KBM-7 (cell line): Measurements from ENCODE around the gene RAET1E.
"Not testable (repeated sequence)": the region's sequence is repeated elsewhere in the genome, so short reads cannot be mapped to it uniquely, and the experiment has no call there.

Experiments
- DNase-seq: peaks from one replicate; pipeline ENCODE4 v3.0.0-alpha.2; 2015
- in situ Hi-C: fragments of 300-500 bp; cut with MboI; formaldehyde crosslinking; loops from 2 replicates; pipeline ENCODE4 v1.14.3; 2020; ENCODE audit warnings: low sequenced_read_pairs, low pct_unique_long_range_greater_than_20kb, mixed read lengths

Gene RAET1E

DNA sequence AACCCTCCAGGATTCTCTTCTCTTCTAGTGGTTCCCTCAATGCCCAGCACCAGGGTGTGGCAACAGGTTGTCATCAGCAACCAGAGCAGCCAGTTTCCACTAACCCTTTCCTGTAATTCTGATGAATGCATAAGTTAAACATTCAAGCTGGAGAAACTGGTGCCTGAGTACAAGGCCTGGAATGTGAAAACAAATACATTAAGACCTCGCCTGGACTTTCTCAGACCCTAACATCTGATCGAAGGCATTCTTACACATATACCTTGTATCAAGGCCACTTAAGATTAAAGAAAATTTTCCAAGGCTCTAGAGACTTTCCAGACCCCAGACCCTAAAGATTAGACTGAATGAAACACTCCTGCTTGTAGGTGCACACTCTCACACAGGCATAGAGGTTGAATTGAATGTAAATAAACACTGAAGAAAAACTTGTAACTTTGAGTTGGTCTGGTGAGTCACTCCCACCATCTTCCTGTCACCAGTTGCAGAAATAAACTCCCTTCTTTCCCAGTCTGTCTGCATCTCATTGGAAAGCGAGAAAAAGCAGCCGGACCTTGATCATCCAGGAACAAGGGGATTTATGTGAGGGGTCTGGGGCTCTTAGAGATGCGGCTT is 42.8 kb downstream of the RAET1E start:
- in situ Hi-C loops = no loop called here
- no peak for DNase-seq

DNA sequence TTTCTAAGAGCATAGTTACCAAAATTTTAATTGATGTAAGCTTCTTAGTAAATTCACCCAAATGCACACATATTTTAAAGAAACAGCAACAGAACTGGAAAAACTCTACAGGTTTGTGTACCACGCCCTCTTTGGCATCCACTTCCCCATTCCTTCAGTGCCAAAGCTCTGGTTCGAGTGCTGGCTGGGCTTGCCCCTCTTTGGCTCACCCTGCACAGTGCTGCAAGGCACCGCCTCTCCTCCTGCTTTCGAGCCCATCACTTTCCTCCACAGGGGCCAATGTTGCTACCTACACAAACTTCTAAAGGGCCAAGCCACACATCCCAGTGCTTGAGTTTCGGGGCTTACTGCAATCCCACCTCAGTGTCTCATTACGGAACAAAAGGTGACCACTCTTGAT is 43.4 kb downstream of the RAET1E start:
- no peak for DNase-seq

DNA sequence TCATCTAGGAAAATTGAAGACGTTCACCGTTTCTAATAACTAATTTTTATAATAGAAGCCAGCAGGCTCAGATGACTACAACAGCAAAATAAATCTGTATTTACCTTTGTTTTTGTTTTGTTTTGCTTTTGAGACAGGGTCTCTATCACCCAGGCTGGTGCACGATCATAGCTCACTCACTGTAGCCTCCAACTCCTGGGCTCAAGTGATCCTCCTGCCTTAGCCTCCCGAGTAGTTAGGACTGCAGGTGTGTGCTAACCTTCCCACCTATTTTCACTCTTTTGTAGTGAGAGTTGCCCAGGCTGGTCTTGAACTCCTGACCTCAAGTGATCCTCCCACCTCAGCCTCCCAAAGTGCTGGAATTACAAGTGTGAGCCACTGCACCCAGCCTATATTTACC is 43.9 kb downstream of the RAET1E start:
- in situ Hi-C loops, DNase-seq: not testable (repeated sequence)

More for the DNA sequence above, 43.4 kb downstream of the RAET1E start:
- in situ Hi-C loops = no loop called here

DNA sequence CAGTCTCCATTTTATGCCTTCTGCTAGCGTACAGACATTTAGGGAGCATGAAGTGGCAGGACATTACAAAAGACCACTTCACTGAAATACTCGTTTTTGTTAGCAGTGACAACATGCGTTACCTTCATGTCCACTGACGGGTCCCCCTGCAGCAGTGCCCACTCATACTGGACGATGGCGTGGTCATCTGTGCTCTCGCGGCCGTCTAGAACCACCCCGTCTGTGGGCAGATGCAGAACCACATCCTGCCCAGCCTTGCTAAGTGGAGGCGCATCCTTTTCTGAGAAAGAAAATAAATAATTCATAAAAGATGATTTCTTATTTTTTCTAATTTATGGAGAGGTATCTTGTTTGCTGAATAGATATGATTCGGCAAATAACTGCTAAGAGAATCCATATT is 45.0 kb downstream of the RAET1E start:
- in situ Hi-C loops = no loop called here
- no peak for DNase-seq

- DNase-seq = peak; percentile 61
- in situ Hi-C loops = no loop called here
Observed at GRCh38 chr6:149852180-149852579, 45.7 kb downstream of the RAET1E start.

DNA sequence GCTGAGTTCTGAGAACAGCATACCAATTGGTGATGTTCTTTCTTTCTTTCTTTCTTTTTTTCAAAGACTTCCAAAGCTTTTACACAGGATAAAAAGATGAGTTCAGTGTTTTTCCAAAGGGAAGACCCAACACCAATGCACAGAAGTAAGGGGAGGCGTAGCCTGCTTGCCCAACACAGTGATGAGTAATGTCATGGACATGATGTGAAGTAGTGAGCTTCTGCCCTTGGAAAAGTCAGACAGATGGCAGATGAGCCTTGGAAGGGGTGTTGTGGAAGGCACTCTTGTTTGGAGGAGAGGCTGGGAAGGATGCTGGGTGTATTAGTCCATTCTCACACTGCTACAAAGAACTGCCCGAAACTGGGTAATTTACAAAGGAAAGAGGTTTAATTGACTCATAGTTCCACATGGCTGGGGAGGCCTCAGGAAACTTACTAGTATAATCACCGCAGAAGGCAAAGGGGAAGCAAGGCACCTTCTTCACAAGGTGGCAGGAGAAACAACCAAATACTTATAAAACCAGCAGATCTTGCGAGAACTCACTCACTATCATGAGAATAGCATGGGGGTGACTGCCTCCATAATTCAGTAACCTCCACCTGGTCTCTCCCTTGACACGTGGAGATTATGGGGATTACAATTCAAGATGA is 46.3 kb downstream of the RAET1E start:
- in situ Hi-C loops = no loop called here
- DNase-seq = no peak

GRCh38 chr6:149848343-149848742 is 49.6 kb downstream of the RAET1E start:
- in situ Hi-C loops, DNase-seq: not testable (repeated sequence)
